ENCODE results near the gene FGF19.

Gene FGF19

GRCh38 chr11:69667619-69668604 is 35.9 kb downstream of the FGF19 start:
- DNase-seq, result no peak

- no peak for DNase-seq
These were observed 36.9 kb downstream of the FGF19 start for GRCh38 chr11:69666752-69667536.

GRCh38 chr11:69666261-69666660 is 37.6 kb downstream of the FGF19 start:
- no peak for DNase-seq

- DNase-seq, result no peak
These were observed 38.2 kb downstream of the FGF19 start for GRCh38 chr11:69665669-69666068.

GRCh38 chr11:69664901-69665300 is 38.9 kb downstream of the FGF19 start:
- DNase-seq, result no peak

GRCh38 chr11:69664103-69664775 is 39.6 kb downstream of the FGF19 start:
- DNase-seq, result no peak

- no peak for DNase-seq
These were observed 40.5 kb downstream of the FGF19 start for GRCh38 chr11:69663326-69663725.

- DNase-seq, result no peak
These were observed 41.0 kb downstream of the FGF19 start for GRCh38 chr11:69662806-69663205.

GRCh38 chr11:69662021-69662698 is 41.7 kb downstream of the FGF19 start:
- DNase-seq, result no peak

GRCh38 chr11:69661413-69661715 is 42.5 kb downstream of the FGF19 start:
- no peak for DNase-seq

GRCh38 chr11:69660001-69660500 is 43.8 kb downstream of the FGF19 start:
- DNase-seq, result no peak

- DNase-seq, result no peak
These were observed 44.2 kb downstream of the FGF19 start for GRCh38 chr11:69659591-69659990.

GRCh38 chr11:69658626-69659450 is 45.0 kb downstream of the FGF19 start:
- no peak for DNase-seq

- DNase-seq, result no peak
These were observed 45.8 kb downstream of the FGF19 start for GRCh38 chr11:69657911-69658625.

GRCh38 chr11:69657456-69657910 is 46.3 kb downstream of the FGF19 start:
- no peak for DNase-seq

- no peak for DNase-seq
These were observed 47.0 kb downstream of the FGF19 start for GRCh38 chr11:69656536-69657455.

GRCh38 chr11:69655479-69656428 is 48.1 kb downstream of the FGF19 start:
- no peak for DNase-seq

GRCh38 chr11:69654660-69655478 is 49.0 kb downstream of the FGF19 start:
- no peak for DNase-seq
